Hepatocyte (in vitro differentiated cells): ENCODE measurements around the gene MYADML2. TPM values are rescaled to one million over a fixed set of nuclear protein-coding genes. Genes with fewer than 3 reads are reported as not detected.
"Not testable (repeated sequence)": the region's sequence is repeated elsewhere in the genome, so short reads cannot be mapped to it uniquely, and the experiment has no call there.

Source experiments
- DNase-seq: peaks from one replicate; pipeline ENCODE4 v3.0.0-alpha.2; 2016; ENCODE audit warnings: low spot score
- H2AFZ ChIP-seq: fragments of 200-600 bp; sonication (generic); 2 replicates; pipeline ENCODE4 v1.6.0; 2016; ENCODE audit warnings: antibody characterized with exemption, mild to moderate bottlenecking
- H3K27ac ChIP-seq: fragments of 200-600 bp; sonication (generic); 2 replicates; pipeline ENCODE4 v1.5.1; 2016; ENCODE audit warnings: mild to moderate bottlenecking
- H3K27me3 ChIP-seq: fragments of 200-600 bp; sonication (generic); 2 replicates; pipeline ENCODE4 v1.6.1; 2016
- H3K36me3 ChIP-seq: fragments of 200-600 bp; sonication (generic); replicated peaks from 2 replicates; pipeline ENCODE4 v1.5.1; 2016; ENCODE audit warnings: low read depth; ENCODE audit not compliant: insufficient read depth
- H3K4me1 ChIP-seq: fragments of 200-600 bp; sonication (generic); 2 replicates; pipeline ENCODE4 v1.5.1; 2016; ENCODE audit warnings: mild to moderate bottlenecking, moderate library complexity; ENCODE audit not compliant: insufficient read depth
- H3K4me2 ChIP-seq: fragments of 200-600 bp; sonication (generic); 2 replicates; pipeline ENCODE4 v1.6.0; 2016
- H3K4me3 ChIP-seq: fragments of 200-600 bp; sonication (generic); 2 replicates; pipeline ENCODE4 v1.5.1; 2016; ENCODE audit warnings: mild to moderate bottlenecking
- H3K79me2 ChIP-seq: fragments of 200-600 bp; sonication (generic); 2 replicates; pipeline ENCODE4 v1.6.0; 2017; ENCODE audit warnings: mild to moderate bottlenecking
- H3K9me2 ChIP-seq: fragments of 200-600 bp; sonication (generic); replicated peaks from 2 replicates; pipeline ENCODE4 v1.6.0; 2017; ENCODE audit warnings: mild to moderate bottlenecking; ENCODE audit not compliant: insufficient read depth
- H3K9me3 ChIP-seq: fragments of 200-600 bp; sonication (generic); 2 replicates; pipeline ENCODE4 v1.5.1; 2016; ENCODE audit warnings: low read depth, mild to moderate bottlenecking
- H4K20me1 ChIP-seq: fragments of 200-600 bp; sonication (generic); 2 replicates; pipeline ENCODE4 v1.6.0; 2016; ENCODE audit warnings: mild to moderate bottlenecking; ENCODE audit not compliant: insufficient read depth, poor library complexity, severe bottlenecking
- EZH2 ChIP-seq: fragments of 200-600 bp; sonication (generic); IDR thresholded peaks from 2 replicates; pipeline ENCODE4 v1.6.1; 2016; ENCODE audit warnings: antibody characterized with exemption, mild to moderate bottlenecking, borderline replicate concordance
- EZH2phosphoT487 ChIP-seq: fragments of 200-600 bp; sonication (generic); IDR thresholded peaks from one replicate; pipeline ENCODE4 v1.6.1; 2018; ENCODE audit warnings: antibody characterized with exemption, mild to moderate bottlenecking, low read depth, moderate library complexity; ENCODE audit not compliant: unreplicated experiment, severe bottlenecking
- WGBS: methylation state at CpG from one replicate; pipeline ENCODE4 v1.1.6; 2016; ENCODE audit warnings: low lambda C conversion rate; ENCODE audit errors: missing lambda C conversion rate; 5-methylcytosine and 5-hydroxymethylcytosine counted together
- polyA plus RNA-seq: library from polyadenylated mRNA; unstranded; fragments of >200 nt; fragmentation: Nextera tagmentation; extraction: Ambion mirVana; gene quantifications from 2 replicates; pipeline ENCODE4 v1.2.1, GENCODE V29; 2016
- total RNA-seq: library from RNA; depleted of rRNA; stranded (reverse); fragments of >200 nt; gene quantifications from 2 replicates; pipeline ENCODE4 v1.2.3, GENCODE V29; 2014
- TF ChIP-seq, protein P1 (sequence below): fragments of 200-600 bp; sonication (generic); IDR thresholded peaks from 2 replicates; pipeline ENCODE4 v1.5.1; 2016; ENCODE audit warnings: antibody characterized with exemption, mild to moderate bottlenecking; ENCODE audit not compliant: poor library complexity

Gene MYADML2
- total and polyA plus RNA-seq, 2 experiments from 2014 or later: 0.06 TPM; not detected in 1

- Histone ChIP-seq H3K4me2 (no peak overlapping the region), H2AFZ (no peak overlapping the region), H3K79me2 (peaks cover 4% of the 10 kb centered on the region), H3K4me3 (no peak overlapping the region), H3K36me3 (no peaks in the 10 kb centered on the region), H3K4me1 (peaks cover 6% of the 10 kb centered on the region), H3K27me3 (no peaks in the 10 kb centered on the region), H4K20me1 (no peaks in the 10 kb centered on the region), H3K27ac (no peak overlapping the region), H3K9me2 (no peaks in the 10 kb centered on the region), H3K9me3 (no peaks in the 10 kb centered on the region)
- no peak for DNase-seq
- WGBS: 97% methylated on average over 27 of the region's 35 CpGs
- TF ChIP-seq, protein P1, sequence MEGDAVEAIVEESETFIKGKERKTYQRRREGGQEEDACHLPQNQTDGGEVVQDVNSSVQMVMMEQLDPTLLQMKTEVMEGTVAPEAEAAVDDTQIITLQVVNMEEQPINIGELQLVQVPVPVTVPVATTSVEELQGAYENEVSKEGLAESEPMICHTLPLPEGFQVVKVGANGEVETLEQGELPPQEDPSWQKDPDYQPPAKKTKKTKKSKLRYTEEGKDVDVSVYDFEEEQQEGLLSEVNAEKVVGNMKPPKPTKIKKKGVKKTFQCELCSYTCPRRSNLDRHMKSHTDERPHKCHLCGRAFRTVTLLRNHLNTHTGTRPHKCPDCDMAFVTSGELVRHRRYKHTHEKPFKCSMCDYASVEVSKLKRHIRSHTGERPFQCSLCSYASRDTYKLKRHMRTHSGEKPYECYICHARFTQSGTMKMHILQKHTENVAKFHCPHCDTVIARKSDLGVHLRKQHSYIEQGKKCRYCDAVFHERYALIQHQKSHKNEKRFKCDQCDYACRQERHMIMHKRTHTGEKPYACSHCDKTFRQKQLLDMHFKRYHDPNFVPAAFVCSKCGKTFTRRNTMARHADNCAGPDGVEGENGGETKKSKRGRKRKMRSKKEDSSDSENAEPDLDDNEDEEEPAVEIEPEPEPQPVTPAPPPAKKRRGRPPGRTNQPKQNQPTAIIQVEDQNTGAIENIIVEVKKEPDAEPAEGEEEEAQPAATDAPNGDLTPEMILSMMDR: no peak
- no peak for TF ChIP-seq EZH2
- no peak for TF ChIP-seq EZH2phosphoT487
Measured at GRCh38 chr17:81983011-81983638, 36.1 kb upstream of the MYADML2 start.

- not testable (repeated sequence) for DNase-seq, H3K36me3 ChIP-seq, H4K20me1 ChIP-seq, H3K9me2 ChIP-seq, H3K4me3 ChIP-seq, H3K9me3 ChIP-seq, H3K4me2 ChIP-seq, H2AFZ ChIP-seq, H3K27ac ChIP-seq, H3K79me2 ChIP-seq, H3K27me3 ChIP-seq
- 97% methylated on average over 12 of the region's 12 CpGs for WGBS
- H3K4me1 ChIP-seq: peaks cover 11% of the 10 kb centered on the region
Measured at GRCh38 chr17:81981511-81981910, 34.5 kb upstream of the MYADML2 start.

GRCh38 chr17:81980707-81981343, 33.8 kb upstream of the MYADML2 start:
- peaks cover 13% of the 10 kb centered on the region for H3K4me1 ChIP-seq
- no peak for DNase-seq
- no peaks in the 10 kb centered on the region for H3K9me2 ChIP-seq
- 89% methylated on average over 9 of the region's 9 CpGs for WGBS
- TF ChIP-seq, protein P1: no peak
- TF ChIP-seq EZH2phosphoT487 (no peak), EZH2 (no peak)
- H2AFZ ChIP-seq: no peak overlapping the region
- no peak overlapping the region for H3K27ac ChIP-seq
- no peaks in the 10 kb centered on the region for H4K20me1 ChIP-seq
- H3K4me2 ChIP-seq: no peak overlapping the region
- no peaks in the 10 kb centered on the region for H3K27me3 ChIP-seq
- no peaks in the 10 kb centered on the region for H3K9me3 ChIP-seq
- H3K79me2 ChIP-seq: peaks cover 7% of the 10 kb centered on the region
- no peaks in the 10 kb centered on the region for H3K36me3 ChIP-seq
- H3K4me3 ChIP-seq: no peak overlapping the region

GRCh38 chr17:81980122-81980521, 33.1 kb upstream of the MYADML2 start:
- Histone ChIP-seq H3K36me3 (no peaks in the 10 kb centered on the region), H3K79me2 (peaks cover 7% of the 10 kb centered on the region), H3K27me3 (no peaks in the 10 kb centered on the region), H3K4me3 (no peak overlapping the region), H4K20me1 (no peaks in the 10 kb centered on the region), H3K9me2 (no peaks in the 10 kb centered on the region), H3K4me2 (no peak overlapping the region), H3K9me3 (no peaks in the 10 kb centered on the region), H3K27ac (no peak overlapping the region), H3K4me1 (peaks cover 13% of the 10 kb centered on the region), H2AFZ (no peak overlapping the region)
- WGBS: 99% methylated on average over 4 of the region's 4 CpGs
- no peak for DNase-seq
- TF ChIP-seq, protein P1: no peak
- TF ChIP-seq EZH2phosphoT487 (no peak), EZH2 (no peak)
